Transverse colon (tissue), 4 donors: Measurements from ENCODE around the gene KLK1.

Experiments used
- EP300 ChIP-seq: sonication (generic); formaldehyde crosslinking; IDR thresholded peaks from one replicate; pipeline ENCODE4 v1.6.1; 2017; ENCODE audit warnings: antibody characterized with exemption, low read depth
- POLR2A ChIP-seq: fragments of 450-650 bp; IDR thresholded peaks from one replicate; pipeline ENCODE4 v1.6.1; 2016; ENCODE audit warnings: antibody characterized with exemption, mild to moderate bottlenecking, moderate library complexity
- POLR2AphosphoS5 ChIP-seq, 3 donors: sonication (generic); formaldehyde crosslinking; IDR thresholded peaks; one replicate each; pipeline ENCODE4 v1.6.1; 2016; ENCODE audit warnings: antibody characterized with exemption in 3 of 3
- TF ChIP-seq, protein P1 (sequence below), 5 experiments: fragments of 200-600 bp in 3 of 5; fragments of 450-650 bp in 2 of 5; sonication (generic) in 3 of 5; IDR thresholded peaks; 1 replicate in 2 of 5; 2 replicates in 3 of 5; pipeline ENCODE4 v1.5.1; 2016 to 2017; ENCODE audit warnings: antibody characterized with exemption in 5 of 5, inconsistent platforms in 3 of 5, mild to moderate bottlenecking in 2 of 5, moderate library complexity in 1 of 5

GRCh38 chr19:50861496-50862286 lies 38.1 kb upstream of the KLK1 start:
- TF ChIP-seq, protein P1, sequence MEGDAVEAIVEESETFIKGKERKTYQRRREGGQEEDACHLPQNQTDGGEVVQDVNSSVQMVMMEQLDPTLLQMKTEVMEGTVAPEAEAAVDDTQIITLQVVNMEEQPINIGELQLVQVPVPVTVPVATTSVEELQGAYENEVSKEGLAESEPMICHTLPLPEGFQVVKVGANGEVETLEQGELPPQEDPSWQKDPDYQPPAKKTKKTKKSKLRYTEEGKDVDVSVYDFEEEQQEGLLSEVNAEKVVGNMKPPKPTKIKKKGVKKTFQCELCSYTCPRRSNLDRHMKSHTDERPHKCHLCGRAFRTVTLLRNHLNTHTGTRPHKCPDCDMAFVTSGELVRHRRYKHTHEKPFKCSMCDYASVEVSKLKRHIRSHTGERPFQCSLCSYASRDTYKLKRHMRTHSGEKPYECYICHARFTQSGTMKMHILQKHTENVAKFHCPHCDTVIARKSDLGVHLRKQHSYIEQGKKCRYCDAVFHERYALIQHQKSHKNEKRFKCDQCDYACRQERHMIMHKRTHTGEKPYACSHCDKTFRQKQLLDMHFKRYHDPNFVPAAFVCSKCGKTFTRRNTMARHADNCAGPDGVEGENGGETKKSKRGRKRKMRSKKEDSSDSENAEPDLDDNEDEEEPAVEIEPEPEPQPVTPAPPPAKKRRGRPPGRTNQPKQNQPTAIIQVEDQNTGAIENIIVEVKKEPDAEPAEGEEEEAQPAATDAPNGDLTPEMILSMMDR (IDR thresholded peaks at IDR 0.05), result no peak
- TF ChIP-seq POLR2A (no peak), POLR2AphosphoS5 (IDR thresholded peaks at IDR 0.05) (no peak), EP300 (no peak)
